Endodermal cell (in vitro differentiated cells): ENCODE measurements around the gene LSM4. TPM values are rescaled to one million over a fixed set of nuclear protein-coding genes. Genes with fewer than 3 reads are reported as not detected.

Experiments
- DNase-seq: peaks from one replicate; pipeline ENCODE4 v3.0.0-alpha.2; 2017
- H3K27ac ChIP-seq: 2 replicates; pipeline ENCODE4 v1.5.1; 2013; ENCODE audit warnings: mild to moderate bottlenecking, low read depth, low read length, moderate library complexity
- H3K27me3 ChIP-seq: 2 replicates; pipeline ENCODE4 v1.6.1; 2013; ENCODE audit warnings: mild to moderate bottlenecking, low read length, moderate library complexity; ENCODE audit not compliant: insufficient read depth, control insufficient read depth, poor library complexity, severe bottlenecking
- H3K36me3 ChIP-seq: 2 replicates; pipeline ENCODE4 v1.7.0; 2013; ENCODE audit warnings: mild to moderate bottlenecking, low read length, moderate library complexity; ENCODE audit not compliant: control insufficient read depth, insufficient read depth
- H3K4me1 ChIP-seq: one replicate; pipeline ENCODE4 v1.7.0; 2013; ENCODE audit warnings: low read length; ENCODE audit not compliant: control insufficient read depth, insufficient read depth
- H3K4me3 ChIP-seq: 2 replicates; pipeline ENCODE4 v1.5.1; 2013; ENCODE audit warnings: mild to moderate bottlenecking, low read length, moderate library complexity
- H3K9ac ChIP-seq: 2 replicates; pipeline ENCODE4 v1.6.1; 2013; ENCODE audit warnings: mild to moderate bottlenecking, low read length, moderate library complexity; ENCODE audit not compliant: poor library complexity, severe bottlenecking; ENCODE audit errors: extremely low read depth
- H3K9me3 ChIP-seq: 2 replicates; pipeline ENCODE4 v1.6.1; 2013; ENCODE audit warnings: mild to moderate bottlenecking, low read length, moderate library complexity; ENCODE audit not compliant: control insufficient read depth
- H3K27ac Mint-ChIP-seq: 2 replicates; pipeline ENCODE4 v1.8.0; 2020; ENCODE audit warnings: mixed read lengths
- H3K27me3 Mint-ChIP-seq: 2 replicates; pipeline ENCODE4 v1.8.0; 2021; ENCODE audit warnings: mild to moderate bottlenecking, mixed read lengths; ENCODE audit not compliant: insufficient read depth
- H3K36me3 Mint-ChIP-seq: 2 replicates; pipeline ENCODE4 v1.8.0; 2020; ENCODE audit warnings: low read depth, mixed read lengths
- H3K4me1 Mint-ChIP-seq: 2 replicates; pipeline ENCODE4 v1.8.0; 2020; ENCODE audit warnings: mixed read lengths
- H3K4me3 Mint-ChIP-seq: 2 replicates; pipeline ENCODE4 v1.8.0; 2020; ENCODE audit warnings: mild to moderate bottlenecking, moderate library complexity, mixed read lengths
- H3K9me3 Mint-ChIP-seq: 2 replicates; pipeline ENCODE4 v1.8.0; 2020; ENCODE audit warnings: mild to moderate bottlenecking, mixed read lengths
- WGBS, 2 experiments: methylation state at CpG; one replicate each; pipeline versions ENCODE4 v1.1.5 to v1.1.7; 2013; ENCODE audit warnings: missing lambda C conversion rate in 2 of 2, mixed read lengths in 1 of 2; ENCODE audit not compliant: insufficient coverage in 1 of 2, insufficient read length in 1 of 2; 5-methylcytosine and 5-hydroxymethylcytosine counted together
- total RNA-seq, 2 donors: library from RNA; stranded (reverse); fragmentation: NEBNext Ultra II Directional in 1 of 2; extraction: Animal tissue kit (Norgen Biotek cat#: 25700) in 1 of 2; gene quantifications; 2 replicates in 1 of 2; 3 replicates in 1 of 2; pipeline ENCODE4 v1.2.1, GENCODE V29; 2021
- TF ChIP-seq, protein P1 (sequence below): fragments of 200-600 bp; sonication (generic); conservative IDR thresholded peaks from 2 replicates; pipeline ENCODE4 v1.5.0; 2021; ENCODE audit warnings: antibody characterized with exemption, mild to moderate bottlenecking

The LSM4 gene
- total RNA-seq, 2 donors from 2014 or later, result 252 to 276 TPM

DNA sequence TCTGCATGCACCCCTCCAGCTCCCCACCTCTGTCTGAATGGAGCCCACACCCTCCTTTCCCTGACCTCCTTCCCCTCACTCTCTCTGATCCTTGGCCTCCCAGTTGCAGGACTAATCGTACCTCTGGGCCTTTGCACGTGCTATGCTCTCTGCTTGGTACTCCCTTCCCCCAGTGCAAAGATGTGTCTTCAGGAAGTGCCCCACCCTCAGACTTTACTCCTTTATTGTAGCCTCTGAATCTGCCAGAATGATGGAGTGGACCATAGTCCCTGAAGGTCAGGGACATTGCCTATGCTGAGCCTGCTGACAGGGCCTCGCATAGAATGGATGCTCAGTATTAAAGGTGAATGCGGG lies 40.1 kb downstream of the LSM4 start:
- TF ChIP-seq, protein P1, sequence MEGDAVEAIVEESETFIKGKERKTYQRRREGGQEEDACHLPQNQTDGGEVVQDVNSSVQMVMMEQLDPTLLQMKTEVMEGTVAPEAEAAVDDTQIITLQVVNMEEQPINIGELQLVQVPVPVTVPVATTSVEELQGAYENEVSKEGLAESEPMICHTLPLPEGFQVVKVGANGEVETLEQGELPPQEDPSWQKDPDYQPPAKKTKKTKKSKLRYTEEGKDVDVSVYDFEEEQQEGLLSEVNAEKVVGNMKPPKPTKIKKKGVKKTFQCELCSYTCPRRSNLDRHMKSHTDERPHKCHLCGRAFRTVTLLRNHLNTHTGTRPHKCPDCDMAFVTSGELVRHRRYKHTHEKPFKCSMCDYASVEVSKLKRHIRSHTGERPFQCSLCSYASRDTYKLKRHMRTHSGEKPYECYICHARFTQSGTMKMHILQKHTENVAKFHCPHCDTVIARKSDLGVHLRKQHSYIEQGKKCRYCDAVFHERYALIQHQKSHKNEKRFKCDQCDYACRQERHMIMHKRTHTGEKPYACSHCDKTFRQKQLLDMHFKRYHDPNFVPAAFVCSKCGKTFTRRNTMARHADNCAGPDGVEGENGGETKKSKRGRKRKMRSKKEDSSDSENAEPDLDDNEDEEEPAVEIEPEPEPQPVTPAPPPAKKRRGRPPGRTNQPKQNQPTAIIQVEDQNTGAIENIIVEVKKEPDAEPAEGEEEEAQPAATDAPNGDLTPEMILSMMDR, result no peak
- Mint-ChIP-seq H3K36me3 (peaks cover 14% of the 10 kb centered on the region), H3K4me1 (peaks cover 23% of the 10 kb centered on the region), H3K9me3 (peaks cover 2% of the 10 kb centered on the region), H3K4me3 (peak overlapping the region; percentile 97), H3K27ac (peak overlapping the region; percentile 98), H3K27me3 (no peaks in the 10 kb centered on the region)
- Histone ChIP-seq H3K27ac (peak overlapping the region; percentile 100), H3K9ac (peak overlapping the region; percentile 96), H3K4me1 (no peaks in the 10 kb centered on the region), H3K4me3 (peak overlapping the region; percentile 86), H3K27me3 (no peaks in the 10 kb centered on the region), H3K9me3 (no peaks in the 10 kb centered on the region), H3K36me3 (peaks cover 14% of the 10 kb centered on the region)
- 76 to 84% methylated on average over 4 of the region's 4 CpGs for WGBS, 2 experiments
- no peak for DNase-seq

DNA sequence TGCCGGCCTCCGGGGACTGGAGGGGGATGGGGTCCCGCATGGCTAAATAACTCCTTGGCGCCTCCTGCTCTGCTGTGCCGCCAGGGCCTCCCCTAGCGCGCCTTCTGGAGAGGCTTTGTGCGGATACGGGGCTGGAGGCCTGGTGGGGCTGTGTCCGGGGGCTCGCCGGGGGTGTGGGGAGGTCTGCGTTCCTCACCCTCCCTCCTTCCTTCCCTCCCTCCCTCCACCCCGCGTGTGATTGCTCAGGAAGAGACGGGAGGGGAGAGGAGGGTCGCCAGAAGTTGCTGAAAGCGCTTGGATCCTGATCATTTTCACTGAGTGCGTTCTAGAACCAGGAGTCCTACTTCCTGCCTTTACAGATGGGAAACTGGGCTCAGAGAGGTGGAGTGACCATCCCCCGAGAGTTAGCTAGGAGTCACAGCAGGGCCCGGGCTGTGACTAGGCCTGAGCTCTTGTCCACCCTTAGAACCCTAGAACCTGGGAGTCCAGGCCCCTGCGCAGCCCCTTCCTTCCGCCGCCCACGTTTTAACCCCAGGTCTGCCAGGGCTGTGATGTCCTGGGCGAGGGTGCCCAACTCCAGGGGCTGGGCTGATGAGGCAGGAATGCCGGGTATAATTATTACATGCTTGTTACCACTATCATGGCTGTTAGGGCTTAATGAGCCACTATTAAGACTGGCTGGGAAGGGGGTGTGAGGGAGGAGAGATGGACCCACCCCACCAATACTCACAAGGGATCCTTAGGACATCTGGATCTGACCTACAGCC lies 40.7 kb downstream of the LSM4 start:
- peak overlapping the region; percentile 100 for H3K27ac ChIP-seq
- DNase-seq, result no peak

DNA sequence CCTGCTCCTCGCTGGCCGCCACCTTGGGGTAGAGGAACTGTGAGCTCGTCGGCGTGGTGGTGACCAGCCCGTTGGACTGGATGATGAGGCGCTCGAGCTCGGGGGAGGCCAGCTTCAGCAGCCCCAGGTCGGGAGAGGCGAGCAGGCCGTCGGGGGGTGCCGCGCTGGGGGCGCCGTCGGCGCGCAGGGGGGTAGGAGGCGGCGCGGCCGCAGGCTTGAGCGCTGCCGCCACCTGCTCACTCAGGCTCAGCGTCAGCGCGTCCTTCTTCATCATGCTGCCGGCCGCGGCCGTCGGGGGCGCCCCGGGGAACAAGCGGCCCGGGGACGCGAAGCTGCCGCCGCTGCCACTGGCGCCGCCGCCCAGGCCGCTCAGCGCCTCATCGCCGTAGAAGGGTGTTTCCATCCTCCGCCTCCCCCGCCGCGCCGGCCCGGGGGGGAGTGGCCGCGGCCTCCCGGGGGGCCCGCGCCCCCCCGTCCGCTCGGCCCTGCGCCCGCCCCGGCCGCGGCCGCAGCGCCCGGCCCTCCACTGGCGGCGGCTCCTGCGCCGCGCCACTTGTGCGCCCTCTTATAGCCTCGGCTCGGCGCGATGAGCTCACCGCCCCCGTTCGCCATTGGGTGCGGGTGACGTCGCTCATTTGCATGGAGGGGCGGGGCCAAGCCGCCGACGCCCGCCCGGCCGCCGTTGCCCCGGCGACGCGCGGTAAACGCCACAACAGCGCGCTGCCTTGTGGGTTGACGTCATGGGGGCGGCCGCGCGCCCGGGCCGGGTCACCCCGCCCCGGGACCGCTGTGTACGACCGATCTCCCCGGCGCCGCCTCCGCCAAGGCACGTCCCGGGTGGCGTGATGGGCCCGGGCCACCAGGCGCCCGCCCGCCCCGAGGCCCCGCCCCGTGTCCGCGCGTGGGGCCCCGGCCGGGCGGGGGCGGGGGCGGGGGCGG lies 41.5 kb downstream of the LSM4 start, which contains the start of gene JUND:
JUND (minus strand) TSS at position 541 of the 939 bp plus-strand sequence; CDS start at position 403, 138 bp downstream.
- 0% methylated on average over 34 to 138 of the region's 138 CpGs for WGBS, 2 experiments
- peak within 1 kb of the TSS; percentile 97 for H3K4me3 Mint-ChIP-seq
- H3K9me3 Mint-ChIP-seq, result peaks cover 2% of the 10 kb centered on the region
- peak within 1 kb of the TSS; percentile 89 for H3K4me3 ChIP-seq
- peaks cover 19% of the 10 kb centered on the region for H3K36me3 Mint-ChIP-seq
- H3K9ac ChIP-seq, result peak within 1 kb of the TSS; percentile 100
- no peaks in the 10 kb centered on the region for H3K9me3 ChIP-seq
- no peaks in the 10 kb centered on the region for H3K27me3 Mint-ChIP-seq
- H3K27me3 ChIP-seq, result no peaks in the 10 kb centered on the region
- peak within 1 kb of the TSS; percentile 99 for H3K27ac Mint-ChIP-seq
- peak; percentile 98 for DNase-seq
- H3K27ac ChIP-seq, result peak within 1 kb of the TSS; percentile 100
- no peaks in the 10 kb centered on the region for H3K4me1 ChIP-seq
- peaks cover 18% of the 10 kb centered on the region for H3K4me1 Mint-ChIP-seq
- TF ChIP-seq, protein P1, result peak; percentile 37
- peaks cover 18% of the 10 kb centered on the region for H3K36me3 ChIP-seq

More for the DNA sequence above, 40.7 kb downstream of the LSM4 start:
- H3K27me3 ChIP-seq, result no peaks in the 10 kb centered on the region
- H3K9ac ChIP-seq, result peak overlapping the region; percentile 96
- Mint-ChIP-seq H3K27ac (peak overlapping the region; percentile 98), H3K36me3 (peaks cover 19% of the 10 kb centered on the region), H3K27me3 (no peaks in the 10 kb centered on the region), H3K9me3 (peaks cover 2% of the 10 kb centered on the region), H3K4me3 (peak overlapping the region; percentile 97), H3K4me1 (peaks cover 23% of the 10 kb centered on the region)
- TF ChIP-seq, protein P1, result no peak
- H3K4me1 ChIP-seq, result no peaks in the 10 kb centered on the region
- H3K9me3 ChIP-seq, result no peaks in the 10 kb centered on the region
- H3K36me3 ChIP-seq, result peaks cover 14% of the 10 kb centered on the region
- peak overlapping the region; percentile 86 for H3K4me3 ChIP-seq
- 9 to 11% methylated on average over 6 to 22 of the region's 27 CpGs for WGBS, 2 experiments
